Endothelial cell of umbilical vein (primary cell): Measurements from ENCODE around the gene MACROH2A1. TPM values are rescaled to one million over a fixed set of nuclear protein-coding genes. Genes with fewer than 3 reads are reported as not detected.

Source experiments
- BruUV-seq: library from RNA; stranded (reverse); fragments of 400-500 nt; replicated peaks from 2 replicates; lab custom pipeline; 2021; lab: Mats Ljungman, UMichigan
- CTCF ChIA-PET: fragments of 300-600, 350-600 bp; sonication (Branson Sonifier 250); formaldehyde crosslinking; loops from one replicate; lab custom pipeline; 2021; ENCODE audit warnings: antibody characterized with exemption, inconsistent platforms; lab: Charles Lee
- POLR2A ChIA-PET: fragments of 300-600, 350-600 bp; sonication (Branson Sonifier 250); formaldehyde crosslinking; loops from one replicate; lab custom pipeline; 2021; ENCODE audit warnings: antibody characterized with exemption, inconsistent platforms; lab: Charles Lee
- DNase-seq: peaks from one replicate; pipeline ENCODE4 v3.0.0-alpha.2; 2011; ENCODE audit warnings: low read depth, low spot score
- FAIRE-seq: peaks from 2 replicates; lab custom pipeline; 2011; peaks lifted over from hg19 to GRCh38; lab: Jason Lieb, UNC
- H2AFZ ChIP-seq: 2 replicates; pipeline ENCODE4 v1.6.0; 2012; ENCODE audit warnings: low read depth, low read length, control low read depth, inconsistent platforms
- H3K27ac ChIP-seq: 2 replicates; pipeline ENCODE4 v1.5.1; 2011; ENCODE audit warnings: low read depth, mild to moderate bottlenecking, control low read depth, low read length, moderate library complexity; ENCODE audit not compliant: insufficient read depth
- H3K27me3 ChIP-seq, 2 experiments: 2 replicates each; pipeline versions ENCODE4 v1.6.0 to v1.6.1; 2011; ENCODE audit warnings: low read length in 2 of 2, mixed read lengths in 1 of 2; ENCODE audit not compliant: control insufficient read depth in 2 of 2, insufficient read depth in 2 of 2
- H3K36me3 ChIP-seq, 2 experiments: 2 replicates in 1 of 2; 3 replicates in 1 of 2; pipeline ENCODE4 v1.5.1; 2011; ENCODE audit warnings: low read length in 2 of 2, mild to moderate bottlenecking in 1 of 2, moderate library complexity in 1 of 2; ENCODE audit not compliant: control insufficient read depth in 2 of 2, insufficient read depth in 2 of 2; ENCODE audit errors: extremely low read depth in 1 of 2
- H3K4me1 ChIP-seq: 3 replicates; pipeline ENCODE4 v1.5.1; 2011; ENCODE audit warnings: mild to moderate bottlenecking, low read length; ENCODE audit not compliant: control insufficient read depth, insufficient read depth; ENCODE audit errors: extremely low read depth
- H3K4me2 ChIP-seq: 2 replicates; pipeline ENCODE4 v1.6.1; 2011; ENCODE audit warnings: low read length, control low read depth, mixed read lengths; ENCODE audit not compliant: insufficient read depth
- H3K4me3 ChIP-seq, 3 experiments: fragments of 200-600 bp in 1 of 3; sonication (generic), shearing (Covaris generic) in 1 of 3; replicated peaks in 1 of 3; 2 replicates each; pipeline ENCODE4 v1.5.1; 2011 to 2016; ENCODE audit warnings: control low read depth in 3 of 3, low read length in 3 of 3, mild to moderate bottlenecking in 2 of 3, inconsistent platforms in 1 of 3, low read depth in 1 of 3, moderate library complexity in 1 of 3; ENCODE audit not compliant: insufficient read depth in 1 of 3
- H3K79me2 ChIP-seq: 2 replicates; pipeline ENCODE4 v1.6.0; 2012; ENCODE audit warnings: low read length, inconsistent platforms; ENCODE audit not compliant: control insufficient read depth, insufficient read depth
- H3K9ac ChIP-seq: replicated peaks from 2 replicates; pipeline ENCODE3; 2011; ENCODE audit warnings: low read length, control low read depth; ENCODE audit not compliant: insufficient read depth; ENCODE audit errors: extremely low read depth
- H3K9me1 ChIP-seq: replicated peaks from 3 replicates; pipeline ENCODE4 v1.6.0; 2011; ENCODE audit warnings: mild to moderate bottlenecking, low read length; ENCODE audit not compliant: control insufficient read depth, insufficient read depth; ENCODE audit errors: extremely low read depth
- H3K9me3 ChIP-seq: replicated peaks from 2 replicates; pipeline ENCODE4 v1.5.1; 2012; ENCODE audit warnings: low read length, inconsistent platforms; ENCODE audit not compliant: control insufficient read depth, insufficient read depth
- H4K20me1 ChIP-seq: replicated peaks from 2 replicates; pipeline ENCODE3; 2011; ENCODE audit warnings: mild to moderate bottlenecking, low read length; ENCODE audit not compliant: control insufficient read depth, insufficient read depth; ENCODE audit errors: extremely low read depth
- CTCF ChIP-seq, 2 donors: IDR thresholded peaks; 1 replicate in 1 of 2; 2 replicates in 1 of 2; pipeline ENCODE4 v1.5.1; 2011; ENCODE audit warnings: low read length in 2 of 2, mild to moderate bottlenecking in 2 of 2, moderate library complexity in 2 of 2, control low read depth in 1 of 2, inconsistent platforms in 1 of 2, low read depth in 1 of 2; ENCODE audit not compliant: insufficient read depth in 1 of 2; ENCODE audit errors: extremely low read depth in 1 of 2
- EZH2 ChIP-seq: IDR thresholded peaks from 2 replicates; pipeline ENCODE4 v1.6.1; 2012; ENCODE audit warnings: borderline replicate concordance, low read depth, mild to moderate bottlenecking, moderate library complexity, low read length, inconsistent platforms; ENCODE audit not compliant: severe bottlenecking
- FOS ChIP-seq: IDR thresholded peaks from 2 replicates; pipeline ENCODE4 v1.6.1; 2011; ENCODE audit warnings: mild to moderate bottlenecking, low read length, moderate library complexity, borderline replicate concordance; ENCODE audit not compliant: insufficient read depth
- GATA2 ChIP-seq: IDR thresholded peaks from 2 replicates; pipeline ENCODE4 v1.7.0; 2011; ENCODE audit warnings: low read depth, mild to moderate bottlenecking, moderate library complexity, mixed read lengths, low read length; ENCODE audit not compliant: insufficient read length, insufficient read depth
- JUN ChIP-seq: IDR thresholded peaks from 2 replicates; pipeline ENCODE4 v1.6.1; 2011; ENCODE audit warnings: borderline replicate concordance, low read depth; ENCODE audit not compliant: insufficient read length, insufficient read depth
- MAX ChIP-seq: IDR thresholded peaks from 2 replicates; pipeline ENCODE4 v1.6.1; 2011; ENCODE audit not compliant: insufficient read depth, insufficient read length
- MYC ChIP-seq: IDR thresholded peaks from one replicate; pipeline ENCODE4 v1.6.1; 2011; ENCODE audit warnings: mild to moderate bottlenecking, low read depth, low read length
- POLR2A ChIP-seq: IDR thresholded peaks from 2 replicates; pipeline ENCODE4 v1.6.1; 2012; ENCODE audit warnings: low read depth, mild to moderate bottlenecking, control low read depth, low read length
- POLR2AphosphoS5 ChIP-seq: IDR thresholded peaks from 2 replicates; pipeline ENCODE4 v1.6.1; 2012; ENCODE audit warnings: low read depth, mild to moderate bottlenecking, control low read depth, low read length, moderate library complexity; ENCODE audit not compliant: insufficient read depth
- dilution Hi-C: fragments of 300-500 bp; cut with MboI; formaldehyde crosslinking; loops from one replicate; pipeline ENCODE4 v1.15.0; 2019; ENCODE audit warnings: low sequenced_read_pairs; ENCODE audit not compliant: extremely low pct_ligation_motif_present
- intact Hi-C: fragments of 100-400 bp; cut with micrococcal nuclease; formaldehyde crosslinking; loops from one replicate; pipeline ENCODE4 v1.10.0; 2022
- polyA plus RNA-seq, 4 experiments: library from polyadenylated mRNA; depleted of rRNA in 3 of 4; stranded (reverse) in 3 of 4; unstranded in 1 of 4; fragments of >200 nt; gene quantifications; 2 replicates each; pipeline versions ENCODE4 v1.2.1 to v1.2.3, GENCODE V29; 2011 to 2012; ENCODE audit warnings: missing spikeins in 1 of 4
- total RNA-seq: library from RNA; stranded (reverse); gene quantifications from 2 replicates; pipeline ENCODE4 v1.2.3, GENCODE V29; 2021

Gene MACROH2A1
- total and polyA plus RNA-seq, 2 donors (not counting 3 experiments of a cell fraction or from before 2014, with no cell fraction given): 89.3 to 147 TPM

- intact Hi-C loops (loop anchor here (10.0 kb wide), 1 partner anchor 384 kb away; no protein-coding TSS in a partner anchor), dilution Hi-C loops (no loop called here)
- CTCF ChIA-PET: interaction anchor here (2.8 kb wide), 1 partner anchor 86 kb away, joined by 10 read pairs; no protein-coding TSS in a partner anchor
- H3K79me2 ChIP-seq: no peaks in the 10 kb centered on the region
- DNase-seq (no peak), FAIRE-seq (no peak)
- no peak for TF ChIP-seq GATA2
- no peak for TF ChIP-seq POLR2AphosphoS5
- no peak for TF ChIP-seq MAX
- no peak for TF ChIP-seq POLR2A
- no peak for TF ChIP-seq EZH2
- TF ChIP-seq MYC: no peak
- TF ChIP-seq JUN: no peak
- no peak overlapping the region for H3K9ac ChIP-seq
- no peak overlapping the region for H3K4me2 ChIP-seq
- no TSS peak for BruUV-seq
- H4K20me1 ChIP-seq: no peaks in the 10 kb centered on the region
- H3K27ac ChIP-seq: no peak overlapping the region
- H3K4me3 ChIP-seq: no peak overlapping the region
- no peaks in the 10 kb centered on the region for H3K27me3 ChIP-seq
- no peaks in the 10 kb centered on the region for H3K9me1 ChIP-seq
- no peaks in the 10 kb centered on the region for H3K4me1 ChIP-seq
- peaks cover 6 to 72% of the 10 kb centered on the region in 2 experiments for H3K36me3 ChIP-seq
- H3K9me3 ChIP-seq: no peaks in the 10 kb centered on the region
- POLR2A ChIA-PET: no interaction called here
- no peak overlapping the region for H2AFZ ChIP-seq
Measured at GRCh38 chr5:135339189-135339588, 59.8 kb downstream of the MACROH2A1 start.

GRCh38 chr5:135337064-135337463 lies 62.0 kb downstream of the MACROH2A1 start:
- Histone ChIP-seq H3K4me3 (no peak overlapping the region), H3K4me2 (no peak overlapping the region), H3K9me3 (no peaks in the 10 kb centered on the region), H3K9me1 (no peaks in the 10 kb centered on the region), H3K4me1 (no peaks in the 10 kb centered on the region), H3K27ac (no peak overlapping the region), H3K27me3 (no peaks in the 10 kb centered on the region), H3K79me2 (no peaks in the 10 kb centered on the region), H3K9ac (no peak overlapping the region), H2AFZ (no peak overlapping the region), H3K36me3 (peaks cover 4 to 53% of the 10 kb centered on the region in 2 experiments), H4K20me1 (no peaks in the 10 kb centered on the region)
- intact Hi-C loops: loop anchor here (10.0 kb wide), 1 partner anchor 382 kb away; no protein-coding TSS in a partner anchor
- ChIA-PET POLR2A (no interaction called here), CTCF (interaction anchor here (1.0 to 1.6 kb wide), 2 partner anchors 10 to 88 kb away, joined by 3 to 6 read pairs; no protein-coding TSS in a partner anchor)
- BruUV-seq: no TSS peak
- FAIRE-seq (no peak), DNase-seq (no peak)
- TF ChIP-seq FOS (no peak), CTCF (IDR thresholded peaks at IDR 0.05; ENCODE audit: extremely low read depth in 1 of 2, insufficient read depth in 1 of 2, low read depth in 1 of 2, low read length in 2 of 2) (no peak), EZH2 (no peak), GATA2 (no peak), JUN (no peak), MAX (no peak), POLR2AphosphoS5 (no peak), POLR2A (no peak), MYC (no peak)
- dilution Hi-C loops: no loop called here
